ENCODE results near the gene CALHM1. TPM values are rescaled to one million over a fixed set of nuclear protein-coding genes. Genes with fewer than 3 reads are reported as not detected.

The CALHM1 gene
- total RNA-seq, 4 donors from 2014 or later = not detected

GRCh38 chr10:103502849-103503660 lies 44.4 kb upstream of the CALHM1 start:
- WGBS, 2 donors = 71 to 72% methylated on average over 12 of the region's 13 CpGs
- no peaks in the 10 kb centered on the region for H3K36me3 ChIP-seq

GRCh38 chr10:103501186-103501585 lies 42.5 kb upstream of the CALHM1 start:
- no peak for TF ChIP-seq POLR2A (IDR thresholded peaks at IDR 0.05)
- TF ChIP-seq EP300 (IDR thresholded peaks at IDR 0.05) = no peak
- TF ChIP-seq, protein P1, sequence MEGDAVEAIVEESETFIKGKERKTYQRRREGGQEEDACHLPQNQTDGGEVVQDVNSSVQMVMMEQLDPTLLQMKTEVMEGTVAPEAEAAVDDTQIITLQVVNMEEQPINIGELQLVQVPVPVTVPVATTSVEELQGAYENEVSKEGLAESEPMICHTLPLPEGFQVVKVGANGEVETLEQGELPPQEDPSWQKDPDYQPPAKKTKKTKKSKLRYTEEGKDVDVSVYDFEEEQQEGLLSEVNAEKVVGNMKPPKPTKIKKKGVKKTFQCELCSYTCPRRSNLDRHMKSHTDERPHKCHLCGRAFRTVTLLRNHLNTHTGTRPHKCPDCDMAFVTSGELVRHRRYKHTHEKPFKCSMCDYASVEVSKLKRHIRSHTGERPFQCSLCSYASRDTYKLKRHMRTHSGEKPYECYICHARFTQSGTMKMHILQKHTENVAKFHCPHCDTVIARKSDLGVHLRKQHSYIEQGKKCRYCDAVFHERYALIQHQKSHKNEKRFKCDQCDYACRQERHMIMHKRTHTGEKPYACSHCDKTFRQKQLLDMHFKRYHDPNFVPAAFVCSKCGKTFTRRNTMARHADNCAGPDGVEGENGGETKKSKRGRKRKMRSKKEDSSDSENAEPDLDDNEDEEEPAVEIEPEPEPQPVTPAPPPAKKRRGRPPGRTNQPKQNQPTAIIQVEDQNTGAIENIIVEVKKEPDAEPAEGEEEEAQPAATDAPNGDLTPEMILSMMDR (IDR thresholded peaks at IDR 0.05) = no peak
- Histone ChIP-seq H3K27ac (no peak overlapping the region), H3K36me3 (no peaks in the 10 kb centered on the region), H3K9me3 (no peaks in the 10 kb centered on the region), H3K4me3 (no peak overlapping the region), H3K4me1 (peaks cover 0 to 5% (median 0%) of the 10 kb centered on the region in 4 donors), H3K27me3 (peaks cover 0 to 17% of the 10 kb centered on the region in 2 donors)
- WGBS, 2 donors = 83 to 88% methylated on average over 3 of the region's 3 CpGs
- no peak for DNase-seq (ENCODE audit: low spot score in 2 of 2)

More at GRCh38 chr10:103502849-103503660, 44.4 kb upstream of the CALHM1 start:
- Histone ChIP-seq H3K4me1 (peaks cover 0 to 5% (median 0%) of the 10 kb centered on the region in 4 donors), H3K27me3 (peaks cover 0 to 11% of the 10 kb centered on the region in 2 donors), H3K27ac (no peak overlapping the region), H3K9me3 (no peaks in the 10 kb centered on the region), H3K4me3 (no peak overlapping the region)
- no peak for DNase-seq (ENCODE audit: low spot score in 2 of 2)
- TF ChIP-seq, protein P1 (IDR thresholded peaks at IDR 0.05) = no peak

GRCh38 chr10:103500481-103500880 lies 41.8 kb upstream of the CALHM1 start:
- H3K27ac ChIP-seq = no peak overlapping the region
- no peaks in the 10 kb centered on the region for H3K9me3 ChIP-seq
- 46 to 55% methylated on average over 6 of the region's 6 CpGs for WGBS, 2 donors
- H3K27me3 ChIP-seq = peaks cover 0 to 24% of the 10 kb centered on the region in 2 donors
- peaks cover 0 to 5% (median 0%) of the 10 kb centered on the region in 4 donors for H3K4me1 ChIP-seq
- no peaks in the 10 kb centered on the region for H3K36me3 ChIP-seq
- no peak overlapping the region for H3K4me3 ChIP-seq
- TF ChIP-seq, protein P1 (IDR thresholded peaks at IDR 0.05) = no peak
- TF ChIP-seq EP300 (IDR thresholded peaks at IDR 0.05) = no peak
- no peak for TF ChIP-seq POLR2A (IDR thresholded peaks at IDR 0.05)
- DNase-seq (ENCODE audit: low spot score in 2 of 2) = no peak

- H3K36me3 ChIP-seq = no peaks in the 10 kb centered on the region
- 45 to 54% methylated on average over 7 of the region's 7 CpGs for WGBS, 2 donors
- H3K4me1 ChIP-seq = peaks cover 0 to 5% (median 0%) of the 10 kb centered on the region in 4 donors
- H3K9me3 ChIP-seq = no peaks in the 10 kb centered on the region
- TF ChIP-seq POLR2A (IDR thresholded peaks at IDR 0.05) (no peak), EP300 (IDR thresholded peaks at IDR 0.05) (no peak)
- TF ChIP-seq, protein P1 (IDR thresholded peaks at IDR 0.05) = no peak
- DNase-seq (ENCODE audit: low spot score in 2 of 2) = no peak
- no peak overlapping the region for H3K27ac ChIP-seq
- H3K4me3 ChIP-seq = no peak overlapping the region
- H3K27me3 ChIP-seq = peaks cover 0 to 30% of the 10 kb centered on the region in 2 donors
These were observed 41.2 kb upstream of the CALHM1 start for GRCh38 chr10:103499881-103500280.

DNA sequence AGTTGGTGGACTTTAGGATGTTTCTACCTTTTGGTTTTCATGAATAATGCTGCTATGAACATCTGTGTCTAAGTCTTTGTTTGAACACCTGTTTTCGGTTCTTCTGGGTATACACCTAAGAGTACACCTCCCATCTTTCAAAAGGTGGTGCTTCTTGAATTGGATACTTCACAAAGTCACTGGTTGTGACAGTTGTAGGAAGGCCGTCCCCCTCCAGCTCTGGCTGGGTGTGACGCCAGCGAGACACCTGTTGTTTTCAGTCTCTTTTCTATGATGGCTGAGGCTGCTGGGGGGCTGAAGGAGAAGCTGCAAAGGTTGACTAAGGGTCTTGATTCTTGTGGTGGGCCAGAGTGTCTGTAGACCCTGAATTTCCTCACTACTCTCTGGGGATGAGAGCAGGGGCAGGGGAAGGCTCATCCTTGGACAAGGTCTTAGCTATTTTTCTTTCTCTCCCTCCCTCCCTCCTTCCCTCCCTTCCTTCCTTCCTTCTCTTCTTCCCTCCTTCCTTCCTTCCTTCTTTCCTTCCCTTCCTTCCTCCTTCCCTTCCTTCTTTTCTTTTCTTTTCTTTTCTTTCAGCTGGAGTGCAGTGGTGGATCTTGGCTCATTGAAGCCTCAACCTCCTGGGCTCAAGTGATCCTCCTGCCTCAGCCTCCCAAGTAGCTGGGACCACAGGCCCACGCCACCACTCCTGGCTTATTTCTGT lies 40.4 kb upstream of the CALHM1 start:
- no peak overlapping the region for H3K4me3 ChIP-seq
- no peak for DNase-seq (ENCODE audit: low spot score in 2 of 2)
- TF ChIP-seq, protein P1 (IDR thresholded peaks at IDR 0.05) = no peak
- TF ChIP-seq POLR2A (IDR thresholded peaks at IDR 0.05) (no peak), EP300 (IDR thresholded peaks at IDR 0.05) (no peak)
- H3K9me3 ChIP-seq = no peaks in the 10 kb centered on the region
- H3K27me3 ChIP-seq = peaks cover 0 to 38% of the 10 kb centered on the region in 2 donors
- WGBS, 2 donors = 83 to 92% methylated on average over 5 of the region's 5 CpGs
- peaks cover 0 to 7% (median 5%) of the 10 kb centered on the region in 4 donors for H3K4me1 ChIP-seq
- no peaks in the 10 kb centered on the region for H3K36me3 ChIP-seq
- no peak overlapping the region for H3K27ac ChIP-seq
